GM12878 (cell line): ENCODE results near the gene RPL18. TPM values are rescaled to one million over a fixed set of nuclear protein-coding genes. Genes with fewer than 3 reads are reported as not detected.

ENCODE experiments used
- ATAC-seq: fragments of 200-7000 bp; cut with Tn5 transposase; 3 replicates; pipeline ENCODE4 v1.9.1; 2020; ENCODE audit warnings: mild to moderate bottlenecking, moderate library complexity
- BruUV-seq: library from RNA; stranded (reverse); fragments of 400-500 nt; replicated peaks from 2 replicates; lab custom pipeline; 2021; lab: Mats Ljungman, UMichigan
- CTCF ChIA-PET: fragments of 300-600 bp; sonication (Branson Sonifier 250); formaldehyde crosslinking; extraction: SDS; loops from one replicate; lab custom pipeline; 2021; ENCODE audit warnings: inconsistent platforms; lab: Yijun Ruan, JAX
- POLR2A ChIA-PET: fragments of 350-600 bp; formaldehyde crosslinking; extraction: SDS; loops from one replicate; lab custom pipeline; 2021; ENCODE audit warnings: inconsistent platforms; lab: Charles Lee
- RAD21 ChIA-PET: fragments of 300-600 bp; sonication (Branson Sonifier 250); formaldehyde crosslinking; loops from one replicate; lab custom pipeline; 2023; ENCODE audit warnings: antibody characterized with exemption; ENCODE audit not compliant: unreplicated experiment; lab: Charles Lee
- SMC1A ChIA-PET: fragments of 300-600 bp; sonication (Branson Sonifier 250); formaldehyde crosslinking; loops from one replicate; lab custom pipeline; 2023; ENCODE audit not compliant: unreplicated experiment, uncharacterized antibody; lab: Charles Lee
- DNase-seq: peaks from one replicate; pipeline ENCODE4 v3.0.0-alpha.2; 2011; ENCODE audit warnings: low read depth, low spot score
- FAIRE-seq: peaks from 3 replicates; lab custom pipeline; 2011; peaks lifted over from hg19 to GRCh38; lab: Jason Lieb, UNC
- H2AFZ ChIP-seq: 2 replicates; pipeline ENCODE4 v1.6.0; 2011; ENCODE audit warnings: low read depth, low read length, control low read depth; ENCODE audit not compliant: control insufficient read depth
- H3K27ac ChIP-seq: 2 replicates; pipeline ENCODE4 v1.5.1; 2011; ENCODE audit warnings: control low read depth; ENCODE audit not compliant: control insufficient read depth, insufficient read depth
- H3K27me3 ChIP-seq, 2 experiments: replicated peaks in 1 of 2; 2 replicates each; pipeline versions ENCODE4 v1.6.0 to v1.6.1; 2011; ENCODE audit warnings: low read length in 1 of 2; ENCODE audit not compliant: control insufficient read depth in 2 of 2, insufficient read depth in 2 of 2
- H3K36me3 ChIP-seq, 2 experiments: 2 replicates each; pipeline ENCODE4 v1.5.1; 2011; ENCODE audit warnings: low read length in 1 of 2; ENCODE audit not compliant: control insufficient read depth in 2 of 2, insufficient read depth in 2 of 2
- H3K4me1 ChIP-seq: 2 replicates; pipeline ENCODE4 v1.6.1; 2011; ENCODE audit warnings: mild to moderate bottlenecking, low read length, moderate library complexity, mixed read lengths; ENCODE audit not compliant: control insufficient read depth, insufficient read depth
- H3K4me2 ChIP-seq: 2 replicates; pipeline ENCODE4 v1.6.0; 2011; ENCODE audit warnings: control low read depth; ENCODE audit not compliant: control insufficient read depth, insufficient read depth
- H3K4me3 ChIP-seq: fragments of 200-600 bp; sonication (generic); 2 replicates; pipeline ENCODE4 v1.5.1; 2016
- H3K79me2 ChIP-seq: 2 replicates; pipeline ENCODE4 v1.6.0; 2011; ENCODE audit warnings: low read length; ENCODE audit not compliant: control insufficient read depth, insufficient read depth
- H3K9ac ChIP-seq: 2 replicates; pipeline ENCODE4 v1.8.0; 2011; ENCODE audit warnings: low read length, control low read depth, mixed read lengths; ENCODE audit not compliant: control insufficient read depth, insufficient read depth
- H3K9me3 ChIP-seq: replicated peaks from 3 replicates; pipeline ENCODE4 v1.5.1; 2011; ENCODE audit warnings: mild to moderate bottlenecking, low read length; ENCODE audit not compliant: control insufficient read depth, insufficient read depth
- H4K20me1 ChIP-seq: 2 replicates; pipeline ENCODE4 v1.6.0; 2011; ENCODE audit not compliant: control insufficient read depth, insufficient read depth
- BACH1 ChIP-seq: fragments of 450-650 bp; IDR thresholded peaks from 2 replicates; pipeline ENCODE4 v1.6.1; 2017; ENCODE audit warnings: mild to moderate bottlenecking, borderline replicate concordance
- BCLAF1 ChIP-seq: fragments of 450-650 bp; IDR thresholded peaks from 2 replicates; pipeline ENCODE4 v1.6.1; 2017; ENCODE audit warnings: antibody characterized with exemption, mild to moderate bottlenecking, moderate library complexity
- CBX3 ChIP-seq: fragments of 200-600 bp; sonication (generic); IDR thresholded peaks from 2 replicates; pipeline ENCODE4 v1.6.1; 2016; ENCODE audit warnings: low read depth, borderline replicate concordance
- KLF5 ChIP-seq: fragments of 450-650 bp; IDR thresholded peaks from 2 replicates; pipeline ENCODE4 v1.6.1; 2014; ENCODE audit warnings: mild to moderate bottlenecking; ENCODE audit not compliant: partially characterized antibody
- MTA3 ChIP-seq: IDR thresholded peaks from 2 replicates; pipeline ENCODE4 v1.6.1; 2012; ENCODE audit warnings: low read length, inconsistent platforms, borderline replicate concordance
- MXI1 ChIP-seq: fragments of 150-350 bp; IDR thresholded peaks from 2 replicates; pipeline ENCODE4 v1.6.1; 2011; ENCODE audit warnings: low read depth, mild to moderate bottlenecking, inconsistent platforms, low read length, improper control_type of control experiment
- NFXL1 ChIP-seq: fragments of 450-650 bp; IDR thresholded peaks from 2 replicates; pipeline ENCODE4 v1.6.1; 2017; ENCODE audit warnings: antibody characterized with exemption, mild to moderate bottlenecking, borderline replicate concordance
- SIX5 ChIP-seq: IDR thresholded peaks from 2 replicates; pipeline ENCODE4 v1.6.1; 2011; ENCODE audit warnings: mild to moderate bottlenecking, low read depth, low read length, moderate library complexity; ENCODE audit not compliant: severe bottlenecking
- SREBF1 ChIP-seq: IDR thresholded peaks from 2 replicates; pipeline ENCODE4 v1.6.1; 2012; ENCODE audit warnings: mild to moderate bottlenecking, low read length
- TARDBP ChIP-seq: IDR thresholded peaks from 2 replicates; pipeline ENCODE4 v1.6.1; 2016; ENCODE audit warnings: borderline replicate concordance
- WRNIP1 ChIP-seq: IDR thresholded peaks from 2 replicates; pipeline ENCODE4 v1.6.1; 2011; ENCODE audit warnings: low read depth, low read length, improper control_type of control experiment, borderline replicate concordance
- YY1 ChIP-seq: IDR thresholded peaks from 2 replicates; pipeline ENCODE4 v1.6.1; 2011; ENCODE audit warnings: low read depth, mild to moderate bottlenecking, low read length
- ZNF24 ChIP-seq: fragments of 450-650 bp; IDR thresholded peaks from 2 replicates; pipeline ENCODE4 v1.6.1; 2017; ENCODE audit warnings: antibody characterized with exemption, mild to moderate bottlenecking
- WGBS: methylation state at CpG from one replicate; pipeline ENCODE4 v1.1.6; 2016; ENCODE audit warnings: low lambda C conversion rate; ENCODE audit not compliant: insufficient replicate concordance, insufficient coverage; ENCODE audit errors: missing lambda C conversion rate; 5-methylcytosine and 5-hydroxymethylcytosine counted together
- in situ Hi-C: fragments of 300-500 bp; cut with MboI; formaldehyde crosslinking; loops from 9 replicates; pipeline ENCODE4 v1.14.3; 2018; ENCODE audit warnings: mixed read lengths
- intact Hi-C: fragments of 100-400 bp; cut with micrococcal nuclease; formaldehyde crosslinking; loops from one replicate; pipeline ENCODE4 v1.14.2; 2022; ENCODE audit not compliant: unreplicated experiment
- polyA plus RNA-seq, 11 experiments: library from polyadenylated mRNA; depleted of rRNA in 4 of 11; unstranded in 6 of 11; stranded (reverse) in 5 of 11; fragments of >200 nt; fragmentation: Nextera tagmentation in 4 of 11; fragmentation: Illumina TruSeq in 1 of 11; extraction: Ambion mirVana in 4 of 11; extraction: Trizol in 1 of 11; gene quantifications; 1 replicate in 1 of 11; 2 replicates in 10 of 11; pipeline versions ENCODE4 v1.2.1 to v1.2.3, GENCODE V29; 2011 to 2016; ENCODE audit warnings: inconsistent platforms in 2 of 11, missing spikeins in 2 of 11, low read depth in 1 of 11
- total RNA-seq, 4 experiments: library from RNA; depleted of rRNA in 3 of 4; stranded (reverse); fragments of >200 nt in 3 of 4; fragmentation: Illumina TruSeq in 1 of 4; extraction: Trizol in 1 of 4; gene quantifications; 2 replicates each; pipeline versions ENCODE4 v1.2.1 to v1.2.3, GENCODE V29; 2013 to 2021

RPL18 gene
- total and polyA plus RNA-seq, 10 of the 15 experiments (the other 5 are each of a cell fraction or from before 2014, with no cell fraction given): 393 to 4,267 (median 2,019) TPM

- peaks cover 25% of the 10 kb centered on the region for H3K4me1 ChIP-seq
- ChIA-PET SMC1A (no interaction called here), POLR2A (interaction anchor here (0.6 kb wide), 1 partner anchor 12 kb away, joined by 6 read pairs; no protein-coding TSS in a partner anchor), RAD21 (interaction anchor here (0.6 kb wide), 1 partner anchor 192 kb away, joined by 3 read pairs; no protein-coding TSS in a partner anchor), CTCF (no interaction called here)
- H3K27ac ChIP-seq: no peak overlapping the region
- DNase-seq (no peak), ATAC-seq (no peak), FAIRE-seq (no peak)
- H3K4me2 ChIP-seq: no peak overlapping the region
- intact Hi-C loops (loop anchor here (5.0 kb wide), 1 partner anchor 189 kb away; the partner anchor contains the start of gene HSD17B14), in situ Hi-C loops (loop anchor here (5.0 to 25.0 kb wide), 2 partner anchors 189 to 1239 kb away; partner anchors contain the start of genes AKT1S1, HSD17B14, IL4I1 and TBC1D17)
- no peaks in the 10 kb centered on the region for H3K79me2 ChIP-seq
- no peak overlapping the region for H3K4me3 ChIP-seq
- no peak overlapping the region for H2AFZ ChIP-seq
- H4K20me1 ChIP-seq: no peaks in the 10 kb centered on the region
- no peaks in the 10 kb centered on the region for H3K9me3 ChIP-seq
- no peaks in the 10 kb centered on the region for H3K27me3 ChIP-seq
- TF ChIP-seq WRNIP1: no peak
- H3K9ac ChIP-seq: no peak overlapping the region
- no peaks in the 10 kb centered on the region for H3K36me3 ChIP-seq
- BruUV-seq: no TSS peak
- WGBS: 50% methylated on average over 2 of the region's 2 CpGs
Measured at GRCh38 chr19:48648134-48648533, 29.2 kb upstream of the RPL18 start.

- H3K4me3 ChIP-seq: peak overlapping the region; percentile 91; the same call in 1 of the 2 replicates
- RAD21 ChIA-PET: interaction anchor here (1.6 to 2.0 kb wide), 4 partner anchors 28 to 347 kb away, joined by 4 to 7 read pairs (median 6); partner anchors contain the start of genes GYS1 and RUVBL2
- FAIRE-seq (no peak), DNase-seq (no peak), ATAC-seq (no peak)
- H3K4me2 ChIP-seq: peak overlapping the region; percentile 97; the same call in 1 of the 2 replicates
- H3K9me3 ChIP-seq: no peaks in the 10 kb centered on the region
- in situ Hi-C loops (loop anchor here (5.0 to 25.0 kb wide), 2 partner anchors 191 to 1241 kb away; partner anchors contain the start of genes AKT1S1, HSD17B14, IL4I1 and TBC1D17), intact Hi-C loops (loop anchor here (1.0 to 5.0 kb wide), 3 partner anchors 29 to 191 kb away; partner anchors contain the start of gene HSD17B14)
- H4K20me1 ChIP-seq: no peaks in the 10 kb centered on the region
- POLR2A ChIA-PET: interaction anchor here (2.0 kb wide), 1 partner anchor 13 kb away, joined by 15 read pairs; no protein-coding TSS in a partner anchor
- peaks cover 21% of the 10 kb centered on the region for H3K4me1 ChIP-seq
- H3K9ac ChIP-seq: no peak overlapping the region
- no peaks in the 10 kb centered on the region for H3K36me3 ChIP-seq
- H3K27ac ChIP-seq: 0 out of 2 replicates have a peak overlapping the region, but pooled peaks have one; percentile 10
- CTCF ChIA-PET: interaction anchor here (0.9 to 3.6 kb wide), 11 partner anchors 10 to 353 kb away, joined by 3 to 31 read pairs (median 6); no protein-coding TSS in a partner anchor
- 30% methylated on average over 3 of the region's 10 CpGs for WGBS
- H2AFZ ChIP-seq: peak overlapping the region; percentile 88; the same call in 1 of the 2 replicates
- BruUV-seq: no TSS peak
- SMC1A ChIA-PET: interaction anchor here (1.3 to 2.4 kb wide), 5 partner anchors 27 to 347 kb away, joined by 3 to 11 read pairs (median 5); partner anchors contain the start of genes GYS1 and RUVBL2
- H3K79me2 ChIP-seq: no peaks in the 10 kb centered on the region
- no peaks in the 10 kb centered on the region for H3K27me3 ChIP-seq
- TF ChIP-seq SREBF1 (no peak), CBX3 (no peak), NFXL1 (0 out of 2 replicates have a peak, but pooled peaks have one; percentile 75), KLF5 (no peak), SIX5 (peak; percentile 6), YY1 (no peak), ZNF24 (peak; percentile 28; the same call in 1 of the 2 replicates), BCLAF1 (no peak), MXI1 (no peak), TARDBP (0 out of 2 replicates have a peak, but pooled peaks have one; percentile 0), MTA3 (no peak), BACH1 (no peak)
Measured at GRCh38 chr19:48646722-48647216, 27.8 kb upstream of the RPL18 start.
